Measurements from ENCODE around the gene TGM1. TPM values are rescaled to one million over a fixed set of nuclear protein-coding genes. Genes with fewer than 3 reads are reported as not detected.

The TGM1 gene
- total RNA-seq, 2 donors from 2014 or later, result 11.9 to 36.9 TPM

DNA sequence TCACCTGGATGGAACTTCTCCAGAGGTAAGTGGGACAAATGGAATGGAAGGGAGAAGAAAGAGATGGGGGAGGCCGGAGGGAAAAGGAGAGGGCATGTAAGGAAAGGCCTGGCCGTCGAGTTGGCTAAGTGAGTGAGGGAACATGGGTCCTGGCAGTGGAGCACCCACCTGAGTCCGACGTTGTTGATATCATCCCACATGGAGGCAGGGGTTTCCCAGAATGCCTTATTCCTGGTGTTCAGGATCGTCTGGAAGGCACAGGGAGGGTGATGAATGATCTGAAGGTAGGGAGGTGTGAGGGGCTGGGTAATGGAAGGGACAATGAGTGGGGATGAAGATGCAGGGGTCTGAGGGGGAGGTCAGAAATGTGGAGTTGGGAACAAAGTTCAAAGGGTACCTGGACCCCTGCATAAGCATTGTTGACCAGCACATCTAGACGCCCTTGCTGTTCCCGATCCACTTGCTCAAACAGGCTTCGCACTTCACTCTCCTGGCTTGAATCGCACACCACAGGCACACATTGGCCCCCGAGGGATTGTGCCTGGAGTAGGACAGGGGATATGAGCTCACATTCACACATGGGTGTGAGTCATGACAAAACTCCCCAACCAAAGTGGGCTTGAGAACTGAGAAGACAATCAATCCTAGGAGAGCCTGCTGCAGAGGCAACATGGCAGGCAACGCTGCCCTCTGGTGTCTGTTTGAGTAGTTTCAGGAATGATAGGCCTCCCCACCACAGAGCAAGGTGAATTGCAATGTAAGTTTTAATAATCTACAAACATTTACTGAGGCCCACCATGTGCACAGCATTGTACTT lies 33.6 kb upstream of the TGM1 start:
- Histone ChIP-seq H3K4me1 (peaks cover 0 to 20% of the 10 kb centered on the region in 2 donors), H3K27ac (no peak overlapping the region), H3K36me3 (peaks cover 22% of the 10 kb centered on the region), H3K9me3 (no peaks in the 10 kb centered on the region), H3K4me3 (no peak overlapping the region), H3K27me3 (no peaks in the 10 kb centered on the region)
- TF ChIP-seq, protein P1, sequence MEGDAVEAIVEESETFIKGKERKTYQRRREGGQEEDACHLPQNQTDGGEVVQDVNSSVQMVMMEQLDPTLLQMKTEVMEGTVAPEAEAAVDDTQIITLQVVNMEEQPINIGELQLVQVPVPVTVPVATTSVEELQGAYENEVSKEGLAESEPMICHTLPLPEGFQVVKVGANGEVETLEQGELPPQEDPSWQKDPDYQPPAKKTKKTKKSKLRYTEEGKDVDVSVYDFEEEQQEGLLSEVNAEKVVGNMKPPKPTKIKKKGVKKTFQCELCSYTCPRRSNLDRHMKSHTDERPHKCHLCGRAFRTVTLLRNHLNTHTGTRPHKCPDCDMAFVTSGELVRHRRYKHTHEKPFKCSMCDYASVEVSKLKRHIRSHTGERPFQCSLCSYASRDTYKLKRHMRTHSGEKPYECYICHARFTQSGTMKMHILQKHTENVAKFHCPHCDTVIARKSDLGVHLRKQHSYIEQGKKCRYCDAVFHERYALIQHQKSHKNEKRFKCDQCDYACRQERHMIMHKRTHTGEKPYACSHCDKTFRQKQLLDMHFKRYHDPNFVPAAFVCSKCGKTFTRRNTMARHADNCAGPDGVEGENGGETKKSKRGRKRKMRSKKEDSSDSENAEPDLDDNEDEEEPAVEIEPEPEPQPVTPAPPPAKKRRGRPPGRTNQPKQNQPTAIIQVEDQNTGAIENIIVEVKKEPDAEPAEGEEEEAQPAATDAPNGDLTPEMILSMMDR (IDR thresholded peaks at IDR 0.05), result peak; percentile 30 to 79
- peak; percentile 72 for DNase-seq (ENCODE audit: low spot score)

DNA sequence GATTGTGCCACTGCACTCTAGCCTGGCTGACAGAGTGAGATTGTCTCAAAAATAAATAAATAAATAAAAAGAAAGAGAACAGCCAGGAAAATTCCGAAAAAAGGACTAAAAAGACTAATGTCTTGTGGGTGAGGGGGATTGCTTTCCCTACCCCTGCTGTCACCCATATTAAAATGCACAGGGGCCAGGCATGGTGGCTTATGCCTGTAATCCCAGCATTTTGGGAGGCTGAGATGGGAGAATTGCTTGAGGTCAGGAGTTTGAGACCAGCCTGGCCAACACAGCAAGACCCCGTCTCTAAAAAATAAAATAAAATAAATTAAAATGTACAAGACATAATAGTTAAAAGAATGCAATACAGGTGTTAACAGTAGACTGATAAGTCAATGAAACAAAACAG lies 30.5 kb upstream of the TGM1 start:
- TF ChIP-seq, protein P1 (IDR thresholded peaks at IDR 0.05), result no peak
- H3K36me3 ChIP-seq, result peaks cover 41% of the 10 kb centered on the region

DNA sequence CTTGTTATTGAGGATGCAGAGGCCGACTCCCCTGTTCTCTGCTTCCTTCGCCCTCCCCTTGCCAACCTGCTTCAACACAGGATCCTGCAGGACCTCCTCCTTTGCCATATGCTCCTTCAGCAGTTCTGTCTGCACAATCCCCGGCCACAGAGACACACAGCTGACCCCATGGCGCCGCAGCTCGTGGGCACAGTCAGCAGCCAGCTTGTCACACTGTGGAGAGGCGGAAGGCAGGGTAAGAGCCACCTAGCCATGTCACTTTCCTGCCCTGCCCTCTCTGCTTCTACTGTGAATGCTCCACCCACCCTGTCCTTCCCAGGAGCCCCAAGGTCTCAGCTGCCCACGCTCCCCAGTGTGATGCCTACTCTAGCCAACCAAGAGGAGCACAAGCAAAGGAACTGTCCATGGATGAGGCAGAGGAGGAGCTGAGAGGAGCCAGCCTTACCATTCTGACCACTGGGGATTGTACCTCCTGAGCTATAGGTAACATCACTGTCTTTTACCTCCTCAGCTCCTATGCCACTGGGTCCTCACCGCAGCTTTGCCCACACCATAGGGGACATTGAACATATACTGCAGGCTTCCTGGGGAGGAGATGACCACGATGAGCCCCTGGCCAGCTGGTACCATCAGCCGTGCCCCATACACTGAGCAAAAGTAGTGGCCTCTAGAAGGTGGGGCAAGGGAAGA lies 29.3 kb upstream of the TGM1 start:
- H3K4me1 ChIP-seq, result no peaks in the 10 kb centered on the region
- TF ChIP-seq, protein P1 (IDR thresholded peaks at IDR 0.05), result no peak
- H3K4me3 ChIP-seq, result no peak overlapping the region
- H3K9me3 ChIP-seq, result no peaks in the 10 kb centered on the region
- no peaks in the 10 kb centered on the region for H3K27me3 ChIP-seq
- H3K36me3 ChIP-seq, result peaks cover 41% of the 10 kb centered on the region
- H3K27ac ChIP-seq, result no peak overlapping the region
- DNase-seq (ENCODE audit: low spot score), result no peak

More for the DNA sequence above, 30.5 kb upstream of the TGM1 start:
- no peaks in the 10 kb centered on the region for H3K4me1 ChIP-seq
- no peak for DNase-seq (ENCODE audit: low spot score)
- no peak overlapping the region for H3K27ac ChIP-seq
- H3K9me3 ChIP-seq, result no peaks in the 10 kb centered on the region
- H3K4me3 ChIP-seq, result no peak overlapping the region
- no peaks in the 10 kb centered on the region for H3K27me3 ChIP-seq

DNA sequence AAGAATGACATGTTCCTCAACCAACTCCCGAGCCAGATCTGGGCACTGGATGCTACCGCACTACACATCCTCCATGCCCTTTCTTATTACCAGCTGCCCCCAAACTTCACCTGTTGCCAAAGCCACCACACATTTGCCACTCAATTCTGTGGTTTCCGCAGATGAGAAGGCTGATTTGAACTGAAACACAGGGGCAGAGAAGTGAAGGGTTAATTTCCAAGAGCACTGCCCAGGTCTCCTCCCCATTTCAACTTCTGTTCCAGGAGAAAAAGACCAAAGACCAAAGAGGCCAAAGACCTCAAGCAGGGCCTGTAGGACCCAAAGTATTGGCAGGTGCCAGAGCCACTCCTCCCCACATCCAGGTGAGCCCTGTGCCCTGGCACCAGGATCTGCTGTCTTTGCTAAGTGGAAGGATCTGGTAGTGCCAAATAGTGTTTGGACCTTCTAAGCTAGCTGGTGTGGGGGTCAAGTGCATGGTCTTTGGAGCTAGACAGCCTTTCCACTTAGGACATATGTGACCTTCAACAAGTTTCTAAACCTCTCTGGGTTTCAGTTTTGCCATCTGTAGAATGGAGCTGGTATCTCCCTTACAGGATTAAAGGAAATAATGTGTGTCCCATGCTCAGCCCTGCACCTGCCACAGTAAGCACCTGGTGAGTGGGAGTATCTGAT lies 28.6 kb upstream of the TGM1 start:
- TF ChIP-seq, protein P1 (IDR thresholded peaks at IDR 0.05), result no peak
- no peaks in the 10 kb centered on the region for H3K9me3 ChIP-seq
- no peak overlapping the region for H3K4me3 ChIP-seq
- H3K27ac ChIP-seq, result no peak overlapping the region
- H3K36me3 ChIP-seq, result peaks cover 41% of the 10 kb centered on the region
- H3K4me1 ChIP-seq, result no peaks in the 10 kb centered on the region
- no peaks in the 10 kb centered on the region for H3K27me3 ChIP-seq
- DNase-seq (ENCODE audit: low spot score), result no peak

DNA sequence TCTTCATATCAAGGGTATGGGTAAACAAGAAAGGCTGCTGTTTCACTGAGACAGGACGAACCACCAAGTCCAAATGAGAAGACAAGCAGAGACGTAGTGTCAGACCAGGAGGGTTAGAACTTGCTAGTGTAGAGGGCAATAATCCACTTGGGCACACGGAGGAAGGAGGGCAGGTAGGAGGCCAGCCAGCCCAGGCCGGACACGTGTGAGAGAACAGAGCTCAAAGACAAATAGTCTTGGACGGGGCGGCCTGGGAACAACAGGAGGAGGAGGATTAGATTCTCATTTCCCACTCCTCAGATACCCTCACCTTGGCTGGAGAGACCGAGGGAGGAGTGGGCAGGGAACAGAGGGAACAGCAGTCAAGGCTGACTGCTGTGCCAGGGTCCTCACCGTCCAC lies 27.8 kb upstream of the TGM1 start:
- Histone ChIP-seq H3K27me3 (no peaks in the 10 kb centered on the region), H3K4me1 (no peaks in the 10 kb centered on the region), H3K9me3 (no peaks in the 10 kb centered on the region), H3K4me3 (no peak overlapping the region), H3K36me3 (peaks cover 33% of the 10 kb centered on the region), H3K27ac (no peak overlapping the region)
- TF ChIP-seq, protein P1 (IDR thresholded peaks at IDR 0.05), result no peak
- DNase-seq (ENCODE audit: low spot score), result no peak

All from right atrium auricular region (tissue), 2 donors.